GM12891 (cell line): ENCODE data around the gene MAP3K13.
"Not testable (repeated sequence)": the region's sequence is repeated elsewhere in the genome, so short reads cannot be mapped to it uniquely, and the experiment has no call there.

ENCODE experiments used
- DNase-seq: peaks from one replicate; pipeline ENCODE4 v3.0.0; 2011; ENCODE audit warnings: low spot score; ENCODE audit not compliant: insufficient read length
- FAIRE-seq: peaks from 2 replicates; lab custom pipeline; 2011; peaks lifted over from hg19 to GRCh38; lab: Jason Lieb, UNC
- PAX5 ChIP-seq: IDR thresholded peaks from 2 replicates; pipeline ENCODE4 v1.6.1; 2011; ENCODE audit warnings: low read length, moderate library complexity, mild to moderate bottlenecking; ENCODE audit not compliant: insufficient read depth, severe bottlenecking
- POLR2A ChIP-seq: IDR thresholded peaks from 2 replicates; pipeline ENCODE4 v1.6.1; 2011; ENCODE audit warnings: low read depth, low read length, control low read depth
- POLR2AphosphoS5 ChIP-seq: IDR thresholded peaks from 2 replicates; pipeline ENCODE4 v1.6.1; 2011; ENCODE audit warnings: low read depth, low read length, control low read depth
- POU2F2 ChIP-seq: IDR thresholded peaks from 2 replicates; pipeline ENCODE4 v1.6.1; 2011; ENCODE audit warnings: low read depth, mild to moderate bottlenecking, control low read depth, low read length, moderate library complexity
- SPI1 ChIP-seq: IDR thresholded peaks from 2 replicates; pipeline ENCODE4 v1.6.1; 2011; ENCODE audit warnings: low read depth, low read length, control low read depth
- TAF1 ChIP-seq: IDR thresholded peaks from 2 replicates; pipeline ENCODE4 v1.6.1; 2011; ENCODE audit warnings: low read depth, low read length, control low read depth

MAP3K13 gene

GRCh38 chr3:185430375-185430774, 67.4 kb downstream of the MAP3K13 start:
- no peak for FAIRE-seq
- no peak for TF ChIP-seq POU2F2
- TF ChIP-seq POLR2A, result no peak
- TF ChIP-seq PAX5, result no peak
- TF ChIP-seq SPI1, result no peak
- TF ChIP-seq POLR2AphosphoS5, result no peak
- no peak for TF ChIP-seq TAF1
- DNase-seq, result no peak

GRCh38 chr3:185439745-185440466, 77.0 kb downstream of the MAP3K13 start:
- FAIRE-seq, result no peak
- TF ChIP-seq POLR2A (no peak), TAF1 (no peak), POU2F2 (no peak), PAX5 (no peak), POLR2AphosphoS5 (no peak), SPI1 (no peak)
- DNase-seq, result no peak

DNA sequence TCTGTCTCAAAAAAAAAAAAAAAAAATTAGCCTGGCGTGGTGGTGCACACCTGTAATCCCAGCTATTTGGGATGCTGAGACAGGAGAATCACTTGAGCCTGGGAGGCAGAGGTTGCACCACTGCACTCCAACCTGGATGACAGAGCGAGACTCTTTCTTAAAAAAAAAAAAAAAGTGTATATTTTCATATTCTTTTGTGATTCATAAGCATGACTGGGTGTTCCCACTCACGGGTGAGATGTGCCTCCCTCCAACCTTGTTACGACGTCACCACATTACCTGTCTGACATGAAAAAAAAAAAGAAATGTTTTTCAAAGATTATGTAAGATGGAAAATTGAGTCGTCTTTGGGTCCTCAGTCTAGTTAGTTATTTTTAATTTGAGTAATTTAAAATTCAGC, 79.1 kb downstream of the MAP3K13 start:
- TF ChIP-seq TAF1, result no peak
- TF ChIP-seq PAX5, result no peak
- no peak for TF ChIP-seq POLR2A
- no peak for TF ChIP-seq SPI1
- TF ChIP-seq POLR2AphosphoS5, result no peak
- no peak for TF ChIP-seq POU2F2
- FAIRE-seq (no peak), DNase-seq (no peak)

DNA sequence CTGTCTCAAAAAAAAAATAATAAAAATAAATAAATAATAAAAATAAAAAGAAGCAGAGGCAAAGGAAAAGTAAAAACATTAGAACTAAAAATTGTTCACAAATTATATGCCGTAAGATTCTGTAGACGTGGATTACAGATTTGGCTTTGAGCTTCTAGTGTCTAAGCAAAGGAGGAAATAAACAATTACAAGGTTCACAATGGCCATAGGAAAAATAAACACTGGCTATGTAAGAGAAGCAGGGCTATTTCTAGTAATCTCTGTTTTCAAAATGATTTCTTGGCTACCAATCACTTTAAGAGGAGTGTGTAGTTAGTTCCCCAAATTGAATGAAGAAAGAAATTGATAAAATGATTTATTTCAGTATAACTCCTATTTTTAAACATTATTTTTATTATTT, 81.4 kb downstream of the MAP3K13 start:
- no peak for DNase-seq
- TF ChIP-seq POLR2A (no peak), POU2F2 (no peak), TAF1 (no peak), SPI1 (no peak), PAX5 (no peak), POLR2AphosphoS5 (no peak)
- no peak for FAIRE-seq

- FAIRE-seq, result no peak
- TF ChIP-seq PAX5, result no peak
- no peak for TF ChIP-seq SPI1
- TF ChIP-seq POLR2AphosphoS5, result no peak
- no peak for TF ChIP-seq TAF1
- no peak for TF ChIP-seq POLR2A
- no peak for TF ChIP-seq POU2F2
- no peak for DNase-seq
Measured at GRCh38 chr3:185448107-185448506, 85.2 kb downstream of the MAP3K13 start.

- DNase-seq, FAIRE-seq: not testable (repeated sequence)
Measured at GRCh38 chr3:185451432-185451831, 88.5 kb downstream of the MAP3K13 start.

GRCh38 chr3:185457376-185457775, 94.4 kb downstream of the MAP3K13 start:
- FAIRE-seq (no peak), DNase-seq (no peak)
- TF ChIP-seq SPI1 (no peak), PAX5 (no peak), POU2F2 (no peak), POLR2A (no peak), TAF1 (no peak), POLR2AphosphoS5 (no peak)

GRCh38 chr3:185460309-185460708, 97.4 kb downstream of the MAP3K13 start:
- TF ChIP-seq SPI1, result no peak
- TF ChIP-seq POLR2AphosphoS5, result no peak
- TF ChIP-seq POU2F2, result no peak
- TF ChIP-seq TAF1, result no peak
- no peak for TF ChIP-seq POLR2A
- TF ChIP-seq PAX5, result no peak
- no peak for FAIRE-seq

GRCh38 chr3:185460719-185461350, 97.9 kb downstream of the MAP3K13 start:
- FAIRE-seq, result no peak
- TF ChIP-seq POLR2AphosphoS5, result no peak
- no peak for TF ChIP-seq SPI1
- no peak for DNase-seq

More at GRCh38 chr3:185460309-185460708, 97.4 kb downstream of the MAP3K13 start:
- DNase-seq, result no peak

DNA sequence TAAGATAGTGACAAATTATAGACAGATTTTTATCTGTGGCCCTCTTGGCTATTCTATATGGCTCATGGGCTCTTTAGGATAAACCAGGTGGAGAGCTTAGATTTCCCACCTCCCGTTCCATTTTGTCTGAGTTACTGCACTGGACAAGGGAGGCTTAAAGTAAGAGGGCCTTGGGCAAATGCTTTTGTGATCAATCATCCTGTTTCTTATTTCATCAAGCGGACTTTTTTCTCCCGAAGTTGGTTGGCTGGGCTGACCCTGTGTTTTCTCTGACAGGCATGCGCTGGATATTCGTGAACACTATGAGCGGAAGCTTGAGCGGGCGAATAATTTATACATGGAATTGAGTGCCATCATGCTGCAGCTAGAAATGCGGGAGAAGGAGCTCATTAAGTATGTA, 102.5 kb downstream of the MAP3K13 start:
- FAIRE-seq (no peak), DNase-seq (no peak)
- no peak for TF ChIP-seq SPI1

GRCh38 chr3:185466123-185466522, 103.2 kb downstream of the MAP3K13 start:
- not testable (repeated sequence) for DNase-seq, FAIRE-seq
